Activated T-helper 2 cell treated with anti-CD3 and anti-CD28 coated beads, Interferon-gamma antibody, Interleukin-2, Interleukin-4, amounts not matched to agents 10 μg/mL and 5 μg/mL and 100 μg/mL, durations not matched to agents 14 hours and 24 hours and 36 hours (primary cell): ENCODE data around the gene CACNG4. TPM values are rescaled to one million over a fixed set of nuclear protein-coding genes. Genes with fewer than 3 reads are reported as not detected.

Experiments
- total RNA-seq: library from RNA; stranded (reverse); gene quantifications from 2 replicates; pipeline ENCODE4 v1.2.3, GENCODE V29; 2022

The CACNG4 gene
- total RNA-seq, 1 donor from 2014 or later, result not detected

Other genes with a start within 250 kb of the CACNG4 start
- gene CACNG5, start 129.6 kb upstream of the CACNG4 start, total RNA-seq, result not detected in 2 replicates
- not detected in 2 replicates for gene CACNG1, start 79.8 kb downstream of the CACNG4 start, total RNA-seq